ENCODE data around the gene CLPSL2. TPM values are rescaled to one million over a fixed set of nuclear protein-coding genes. Genes with fewer than 3 reads are reported as not detected.

CLPSL2 gene
- total and polyA plus RNA-seq, 10 donors = not detected

DNA sequence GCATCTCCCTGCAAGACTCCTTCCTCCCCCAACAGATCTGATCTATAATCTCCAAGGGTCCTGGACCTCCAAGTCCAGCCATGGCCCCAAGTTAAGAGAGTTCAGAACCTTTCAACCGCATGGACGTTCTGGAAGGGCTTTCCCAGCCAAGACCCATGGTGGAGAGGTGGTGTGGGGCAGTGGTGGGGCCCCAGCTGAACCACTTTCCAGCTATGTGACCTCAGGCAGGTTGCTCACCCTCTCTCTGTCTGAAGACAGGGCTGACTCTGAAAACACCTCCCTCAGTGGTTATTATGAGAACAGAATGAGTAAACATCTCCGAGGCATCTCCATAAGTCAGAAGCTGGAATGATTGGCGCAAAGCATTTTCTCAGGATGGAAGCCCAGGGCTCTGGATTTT lies 19.8 kb downstream of the CLPSL2 start:
- Histone ChIP-seq H3K27ac (no peak overlapping the region), H3K9me3 (no peaks in the 10 kb centered on the region), H3K27me3 (replicated peaks in 1 of 7) (no peaks in the 10 kb centered on the region), H3K4me3 (no peak overlapping the region), H3K4me1 (no peaks in the 10 kb centered on the region), H3K36me3 (no peaks in the 10 kb centered on the region)
- TF ChIP-seq, protein P1, sequence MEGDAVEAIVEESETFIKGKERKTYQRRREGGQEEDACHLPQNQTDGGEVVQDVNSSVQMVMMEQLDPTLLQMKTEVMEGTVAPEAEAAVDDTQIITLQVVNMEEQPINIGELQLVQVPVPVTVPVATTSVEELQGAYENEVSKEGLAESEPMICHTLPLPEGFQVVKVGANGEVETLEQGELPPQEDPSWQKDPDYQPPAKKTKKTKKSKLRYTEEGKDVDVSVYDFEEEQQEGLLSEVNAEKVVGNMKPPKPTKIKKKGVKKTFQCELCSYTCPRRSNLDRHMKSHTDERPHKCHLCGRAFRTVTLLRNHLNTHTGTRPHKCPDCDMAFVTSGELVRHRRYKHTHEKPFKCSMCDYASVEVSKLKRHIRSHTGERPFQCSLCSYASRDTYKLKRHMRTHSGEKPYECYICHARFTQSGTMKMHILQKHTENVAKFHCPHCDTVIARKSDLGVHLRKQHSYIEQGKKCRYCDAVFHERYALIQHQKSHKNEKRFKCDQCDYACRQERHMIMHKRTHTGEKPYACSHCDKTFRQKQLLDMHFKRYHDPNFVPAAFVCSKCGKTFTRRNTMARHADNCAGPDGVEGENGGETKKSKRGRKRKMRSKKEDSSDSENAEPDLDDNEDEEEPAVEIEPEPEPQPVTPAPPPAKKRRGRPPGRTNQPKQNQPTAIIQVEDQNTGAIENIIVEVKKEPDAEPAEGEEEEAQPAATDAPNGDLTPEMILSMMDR (IDR thresholded peaks at IDR 0.05 in 8 of 11, conservative IDR thresholded peaks at IDR 0.05 in 3 of 11) = no peak
- no peak for TF ChIP-seq POLR2A (IDR thresholded peaks at IDR 0.05)
- no peak for TF ChIP-seq POLR2AphosphoS5 (IDR thresholded peaks at IDR 0.05)
- DNase-seq = no peak
- WGBS, 5 donors = 67 to 89% (median 85%) methylated on average over 4 of the region's 4 CpGs
- intact Hi-C loops (cut with DNase I; ENCODE audit: low total_unique reads) = no loop called here

DNA sequence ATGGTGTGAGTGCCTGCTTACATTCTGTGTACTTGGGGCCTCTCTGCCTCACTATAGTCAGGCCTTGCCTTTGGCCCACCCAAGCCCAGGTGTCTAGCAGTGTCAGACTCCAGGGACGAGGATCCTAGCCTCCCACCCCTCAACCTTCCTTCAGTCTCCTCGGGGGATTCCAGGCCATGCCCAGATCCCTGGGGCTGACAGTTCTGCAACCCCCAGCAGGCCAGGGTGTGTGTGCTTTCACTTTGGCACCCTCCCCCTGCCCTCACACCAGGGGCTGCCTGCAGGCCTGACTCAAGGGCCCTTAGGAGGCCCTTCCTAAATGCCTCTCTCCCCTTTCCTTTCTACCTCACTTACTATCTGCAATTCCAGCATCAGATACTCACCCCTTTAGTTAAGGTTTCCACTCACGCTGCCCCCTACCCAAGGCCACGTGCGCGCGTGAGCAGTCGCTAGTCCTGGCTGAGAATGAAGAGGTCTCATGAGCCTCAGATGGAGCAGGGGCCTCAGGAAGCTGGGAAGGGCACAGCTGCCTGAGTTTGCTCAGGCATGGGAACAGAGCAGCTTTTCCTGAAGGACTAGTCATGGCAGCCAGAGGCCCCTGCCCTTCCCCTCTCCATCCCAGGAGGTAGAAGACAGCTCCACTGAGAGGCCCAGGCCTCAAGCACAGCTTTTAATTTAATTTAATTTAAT lies 21.6 kb downstream of the CLPSL2 start:
- Histone ChIP-seq H3K27me3 (replicated peaks in 1 of 7) (no peaks in the 10 kb centered on the region), H3K4me3 (no peak overlapping the region), H3K4me1 (no peaks in the 10 kb centered on the region), H3K9me3 (no peaks in the 10 kb centered on the region), H3K36me3 (no peaks in the 10 kb centered on the region), H3K27ac (no peak overlapping the region)
- DNase-seq = no peak
- WGBS, 5 donors = 70 to 86% (median 82%) methylated on average over 8 of the region's 8 CpGs
- no peak for TF ChIP-seq POLR2AphosphoS5 (IDR thresholded peaks at IDR 0.05)
- no peak for TF ChIP-seq POLR2A (IDR thresholded peaks at IDR 0.05)
- TF ChIP-seq, protein P1 (IDR thresholded peaks at IDR 0.05 in 8 of 11, conservative IDR thresholded peaks at IDR 0.05 in 3 of 11) = no peak
- intact Hi-C loops (cut with DNase I; ENCODE audit: low total_unique reads) = no loop called here

DNA sequence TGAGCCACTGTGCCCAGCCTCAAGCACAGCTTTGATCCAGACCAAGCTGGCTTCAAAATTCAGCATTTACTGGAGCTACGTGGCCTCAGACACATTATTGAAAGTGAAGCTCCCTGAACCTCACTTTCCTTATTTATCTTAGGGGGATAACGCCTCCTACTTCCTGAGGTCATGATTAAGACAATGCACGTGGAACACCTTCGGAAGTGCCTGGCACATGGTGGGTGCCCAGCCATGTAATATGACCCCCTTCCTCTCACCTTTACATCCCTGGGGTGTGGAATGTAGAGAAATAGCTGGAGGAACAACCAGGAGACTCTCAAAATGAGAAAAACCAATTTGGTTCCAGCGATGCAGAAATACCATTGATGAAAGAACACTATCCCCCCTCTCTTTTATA lies 22.3 kb downstream of the CLPSL2 start:
- peaks cover 0 to 2% (median 0%) of the 10 kb centered on the region in 7 donors for H3K27me3 ChIP-seq (replicated peaks in 1 of 7)
- H3K4me1 ChIP-seq = no peaks in the 10 kb centered on the region
- no peak overlapping the region for H3K4me3 ChIP-seq
- H3K36me3 ChIP-seq = no peaks in the 10 kb centered on the region
- TF ChIP-seq, protein P1 (IDR thresholded peaks at IDR 0.05 in 8 of 11, conservative IDR thresholded peaks at IDR 0.05 in 3 of 11) = no peak
- TF ChIP-seq POLR2AphosphoS5 (IDR thresholded peaks at IDR 0.05) (no peak), POLR2A (IDR thresholded peaks at IDR 0.05) (no peak)
- intact Hi-C loops (cut with DNase I; ENCODE audit: low total_unique reads) = no loop called here
- no peak overlapping the region for H3K27ac ChIP-seq
- no peaks in the 10 kb centered on the region for H3K9me3 ChIP-seq
- no peak for DNase-seq
- 66 to 85% (median 81%) methylated on average over 5 of the region's 5 CpGs for WGBS, 5 donors

DNA sequence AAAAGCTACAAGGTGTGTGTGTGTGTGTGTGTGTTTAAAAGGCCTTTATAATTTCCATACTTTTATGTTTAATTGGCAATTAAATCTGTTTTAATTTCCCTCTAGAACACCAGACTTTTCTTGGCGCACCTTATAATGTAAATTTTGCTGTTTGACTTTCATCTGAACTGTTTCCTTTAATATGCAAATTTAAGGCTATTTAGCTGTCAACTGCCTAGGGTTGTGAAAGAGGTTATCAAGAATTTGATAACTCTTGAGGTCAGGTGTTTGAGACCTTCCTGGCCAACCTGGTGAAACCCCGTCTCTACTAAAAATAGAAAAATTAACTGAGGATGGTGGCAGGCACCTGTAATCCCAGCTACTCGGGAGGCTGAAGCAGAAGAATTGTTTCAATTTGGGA lies 24.8 kb downstream of the CLPSL2 start:
- intact Hi-C loops (cut with DNase I; ENCODE audit: low total_unique reads) = no loop called here
- H3K27me3 ChIP-seq (replicated peaks in 1 of 7) = peaks cover 0 to 25% (median 14%) of the 10 kb centered on the region in 7 donors
- H3K4me1 ChIP-seq = peaks cover 0 to 9% (median 3%) of the 10 kb centered on the region in 6 donors
- no peaks in the 10 kb centered on the region for H3K36me3 ChIP-seq
- WGBS, 5 donors = 62 to 79% (median 74%) methylated on average over 3 of the region's 3 CpGs
- no peak for DNase-seq
- H3K4me3 ChIP-seq = no peak overlapping the region
- H3K27ac ChIP-seq = no peak overlapping the region
- TF ChIP-seq POLR2A (IDR thresholded peaks at IDR 0.05) = no peak
- TF ChIP-seq, protein P1 (IDR thresholded peaks at IDR 0.05 in 8 of 11, conservative IDR thresholded peaks at IDR 0.05 in 3 of 11) = no peak
- TF ChIP-seq POLR2AphosphoS5 (IDR thresholded peaks at IDR 0.05) = no peak
- no peaks in the 10 kb centered on the region for H3K9me3 ChIP-seq
